K562 (cell line): ENCODE measurements around the gene FZD4. TPM values are rescaled to one million over a fixed set of nuclear protein-coding genes. Genes with fewer than 3 reads are reported as not detected.
A peak's percentile ranks its signal among the peaks of the same experiment; 100 is the strongest.

Experiments
- CHD1 ChIP-seq: fragments of 200-600 bp; sonication (generic); IDR thresholded peaks from one replicate; pipeline ENCODE4 v1.6.1; 2012; ENCODE audit warnings: mild to moderate bottlenecking, moderate library complexity, low read length, inconsistent platforms
- CSDE1 ChIP-seq, 2 experiments: fragments of 450-650 bp; IDR thresholded peaks; 2 replicates each; pipeline ENCODE4 v1.6.1; 2016; ENCODE audit warnings: mild to moderate bottlenecking in 1 of 2
- ELF4 ChIP-seq: fragments of 450-650 bp; formaldehyde crosslinking; IDR thresholded peaks from 2 replicates; pipeline ENCODE4 v1.4.0; 2022; ENCODE audit warnings: missing genetic modification characterization
- FOXA3 ChIP-seq, 2 experiments: fragments of 450-650 bp in 1 of 2; sonication (generic) in 1 of 2; formaldehyde crosslinking; IDR thresholded peaks in 1 of 2; conservative IDR thresholded peaks in 1 of 2; 2 replicates each; pipeline versions ENCODE4 v1.4.0 to v1.8.0; 2020 to 2022; ENCODE audit warnings: mild to moderate bottlenecking in 2 of 2, missing genetic modification reagents in 1 of 2
- HNRNPL ChIP-seq: fragments of 200-400 bp; formaldehyde crosslinking; IDR thresholded peaks from 2 replicates; pipeline ENCODE4 v1.6.1; 2017; ENCODE audit warnings: low read depth, mild to moderate bottlenecking, low read length
- JUND ChIP-seq, 2 experiments: IDR thresholded peaks; 2 replicates in 1 of 2; 3 replicates in 1 of 2; pipeline ENCODE4 v1.6.1; 2011; ENCODE audit warnings: borderline replicate concordance in 2 of 2, low read depth in 2 of 2, low read length in 2 of 2, improper control_type of control experiment in 1 of 2, missing biosample characterization in 1 of 2, missing genetic modification characterization in 1 of 2, missing genetic modification reagents in 1 of 2
- PCBP1 ChIP-seq: fragments of 200-400 bp; formaldehyde crosslinking; IDR thresholded peaks from 2 replicates; pipeline ENCODE4 v1.6.1; 2018; ENCODE audit warnings: mild to moderate bottlenecking, low read depth, low read length; ENCODE audit not compliant: poor library complexity, severe bottlenecking
- RNF2 ChIP-seq: sonication (generic); IDR thresholded peaks from 2 replicates; pipeline ENCODE4 v1.6.1; 2016
- ZBTB7A ChIP-seq: IDR thresholded peaks from 2 replicates; pipeline ENCODE4 v1.6.1; 2011; ENCODE audit warnings: low read depth, mild to moderate bottlenecking, low read length, moderate library complexity, borderline replicate concordance; ENCODE audit not compliant: control insufficient read depth
- polyA plus RNA-seq, 8 experiments: library from polyadenylated mRNA; depleted of rRNA in 4 of 8; stranded (reverse) in 5 of 8; unstranded in 3 of 8; fragments of >200 nt; fragmentation: Nextera tagmentation in 2 of 8; fragmentation: Illumina TruSeq in 1 of 8; extraction: Ambion mirVana in 2 of 8; extraction: Trizol in 1 of 8; gene quantifications; 2 replicates each; pipeline versions ENCODE4 v1.2.1 to v1.2.3, GENCODE V29; 2011 to 2014; ENCODE audit warnings: inconsistent platforms in 1 of 8, missing spikeins in 1 of 8
- total RNA-seq, 7 experiments: library from RNA; depleted of rRNA in 6 of 7; stranded (reverse); fragments of >200 nt in 6 of 7; fragmentation: Illumina TruSeq in 2 of 7; extraction: Trizol in 2 of 7; gene quantifications; 2 replicates each; pipeline versions ENCODE4 v1.2.1 to v1.2.3, GENCODE V29; 2011 to 2021; ENCODE audit warnings: low replicate concordance in 1 of 7
- TF ChIP-seq, protein P1 (sequence below): sonication (generic); formaldehyde crosslinking; IDR thresholded peaks from 2 replicates; pipeline ENCODE4 v1.8.0; 2023; ENCODE audit warnings: missing genetic modification reagents, mild to moderate bottlenecking, borderline replicate concordance
- TF ChIP-seq, protein P2 (sequence below), 2 experiments: fragments of 450-650 bp; IDR thresholded peaks; 2 replicates each; pipeline ENCODE4 v1.6.1; 2018; ENCODE audit warnings: mild to moderate bottlenecking in 2 of 2, low read depth in 1 of 2; ENCODE audit not compliant: partially characterized antibody in 2 of 2

FZD4 gene
- total and polyA plus RNA-seq, 9 of the 15 experiments (the other 6 are each of a cell fraction or from before 2014, with no cell fraction given), result 1.2 to 7.9 (median 5.8) TPM

DNA sequence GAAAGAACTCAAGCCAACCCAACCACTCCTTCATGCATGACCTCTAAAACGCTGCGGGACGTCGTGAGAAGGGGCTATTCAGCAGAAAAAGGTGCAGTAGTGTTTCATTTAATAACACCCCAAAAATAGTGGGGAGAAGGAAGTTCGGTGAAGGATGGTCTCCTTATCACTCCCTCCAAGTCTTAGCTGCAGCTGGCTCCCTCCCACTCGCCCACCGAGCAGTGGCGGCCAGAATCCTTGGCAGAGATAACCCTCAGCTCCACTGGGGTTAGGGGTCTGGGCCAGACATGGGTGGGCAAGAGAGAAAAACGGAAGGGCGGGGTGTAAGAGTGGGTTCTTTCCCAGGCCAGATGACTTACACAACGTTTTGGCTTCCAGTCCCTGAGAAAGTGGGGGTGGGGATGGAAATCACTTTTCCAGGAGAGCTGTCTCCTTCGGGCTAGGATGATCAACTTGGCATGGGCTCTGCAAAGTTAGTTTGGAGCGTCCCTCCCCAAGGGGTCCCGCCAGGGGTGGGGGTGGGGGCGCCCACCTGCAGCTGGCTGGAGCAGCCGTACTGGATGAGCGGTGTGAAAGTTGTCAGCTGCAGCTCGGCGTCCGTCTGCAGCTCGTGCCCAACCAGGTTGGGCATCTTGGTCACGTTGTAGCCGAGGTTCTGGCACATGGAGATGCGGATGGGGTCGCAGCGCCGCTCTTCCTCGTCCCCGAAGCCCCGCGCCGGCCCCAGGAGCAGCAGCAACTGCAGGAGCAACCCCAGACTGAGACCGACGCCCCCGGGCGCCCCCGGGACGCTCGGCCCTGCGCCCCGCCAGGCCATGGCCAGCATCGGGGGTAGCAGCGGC lies 705 bp downstream of the FZD4 start (continued):
- TF ChIP-seq, protein P1, sequence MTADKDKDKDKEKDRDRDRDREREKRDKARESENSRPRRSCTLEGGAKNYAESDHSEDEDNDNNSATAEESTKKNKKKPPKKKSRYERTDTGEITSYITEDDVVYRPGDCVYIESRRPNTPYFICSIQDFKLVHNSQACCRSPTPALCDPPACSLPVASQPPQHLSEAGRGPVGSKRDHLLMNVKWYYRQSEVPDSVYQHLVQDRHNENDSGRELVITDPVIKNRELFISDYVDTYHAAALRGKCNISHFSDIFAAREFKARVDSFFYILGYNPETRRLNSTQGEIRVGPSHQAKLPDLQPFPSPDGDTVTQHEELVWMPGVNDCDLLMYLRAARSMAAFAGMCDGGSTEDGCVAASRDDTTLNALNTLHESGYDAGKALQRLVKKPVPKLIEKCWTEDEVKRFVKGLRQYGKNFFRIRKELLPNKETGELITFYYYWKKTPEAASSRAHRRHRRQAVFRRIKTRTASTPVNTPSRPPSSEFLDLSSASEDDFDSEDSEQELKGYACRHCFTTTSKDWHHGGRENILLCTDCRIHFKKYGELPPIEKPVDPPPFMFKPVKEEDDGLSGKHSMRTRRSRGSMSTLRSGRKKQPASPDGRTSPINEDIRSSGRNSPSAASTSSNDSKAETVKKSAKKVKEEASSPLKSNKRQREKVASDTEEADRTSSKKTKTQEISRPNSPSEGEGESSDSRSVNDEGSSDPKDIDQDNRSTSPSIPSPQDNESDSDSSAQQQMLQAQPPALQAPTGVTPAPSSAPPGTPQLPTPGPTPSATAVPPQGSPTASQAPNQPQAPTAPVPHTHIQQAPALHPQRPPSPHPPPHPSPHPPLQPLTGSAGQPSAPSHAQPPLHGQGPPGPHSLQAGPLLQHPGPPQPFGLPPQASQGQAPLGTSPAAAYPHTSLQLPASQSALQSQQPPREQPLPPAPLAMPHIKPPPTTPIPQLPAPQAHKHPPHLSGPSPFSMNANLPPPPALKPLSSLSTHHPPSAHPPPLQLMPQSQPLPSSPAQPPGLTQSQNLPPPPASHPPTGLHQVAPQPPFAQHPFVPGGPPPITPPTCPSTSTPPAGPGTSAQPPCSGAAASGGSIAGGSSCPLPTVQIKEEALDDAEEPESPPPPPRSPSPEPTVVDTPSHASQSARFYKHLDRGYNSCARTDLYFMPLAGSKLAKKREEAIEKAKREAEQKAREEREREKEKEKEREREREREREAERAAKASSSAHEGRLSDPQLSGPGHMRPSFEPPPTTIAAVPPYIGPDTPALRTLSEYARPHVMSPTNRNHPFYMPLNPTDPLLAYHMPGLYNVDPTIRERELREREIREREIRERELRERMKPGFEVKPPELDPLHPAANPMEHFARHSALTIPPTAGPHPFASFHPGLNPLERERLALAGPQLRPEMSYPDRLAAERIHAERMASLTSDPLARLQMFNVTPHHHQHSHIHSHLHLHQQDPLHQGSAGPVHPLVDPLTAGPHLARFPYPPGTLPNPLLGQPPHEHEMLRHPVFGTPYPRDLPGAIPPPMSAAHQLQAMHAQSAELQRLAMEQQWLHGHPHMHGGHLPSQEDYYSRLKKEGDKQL (CRISPR knock-in tag), result no peak
- TF ChIP-seq ZBTB7A (peak; percentile 63; the same call in 1 of the 2 replicates), HNRNPL (no peak), RNF2 (0 out of 2 replicates have a peak, but pooled peaks have one; percentile 7), FOXA3 (CRISPR knock-in tag; conservative IDR thresholded peaks at IDR 0.05 in 1 of 2, IDR thresholded peaks at IDR 0.05 in 1 of 2) (no peak), JUND (IDR thresholded peaks at IDR 0.05; ENCODE audit: borderline replicate concordance, low read depth, low read length) (no peak), JUND (tag; IDR thresholded peaks at IDR 0.05; ENCODE audit: borderline replicate concordance, low read depth, low read length) (no peak), ELF4 (CRISPR knock-in tag) (no peak), PCBP1 (peak; percentile 74), CHD1 (peak; percentile 86), CSDE1 (IDR thresholded peaks at IDR 0.05) (no peak)
- TF ChIP-seq, protein P2, sequence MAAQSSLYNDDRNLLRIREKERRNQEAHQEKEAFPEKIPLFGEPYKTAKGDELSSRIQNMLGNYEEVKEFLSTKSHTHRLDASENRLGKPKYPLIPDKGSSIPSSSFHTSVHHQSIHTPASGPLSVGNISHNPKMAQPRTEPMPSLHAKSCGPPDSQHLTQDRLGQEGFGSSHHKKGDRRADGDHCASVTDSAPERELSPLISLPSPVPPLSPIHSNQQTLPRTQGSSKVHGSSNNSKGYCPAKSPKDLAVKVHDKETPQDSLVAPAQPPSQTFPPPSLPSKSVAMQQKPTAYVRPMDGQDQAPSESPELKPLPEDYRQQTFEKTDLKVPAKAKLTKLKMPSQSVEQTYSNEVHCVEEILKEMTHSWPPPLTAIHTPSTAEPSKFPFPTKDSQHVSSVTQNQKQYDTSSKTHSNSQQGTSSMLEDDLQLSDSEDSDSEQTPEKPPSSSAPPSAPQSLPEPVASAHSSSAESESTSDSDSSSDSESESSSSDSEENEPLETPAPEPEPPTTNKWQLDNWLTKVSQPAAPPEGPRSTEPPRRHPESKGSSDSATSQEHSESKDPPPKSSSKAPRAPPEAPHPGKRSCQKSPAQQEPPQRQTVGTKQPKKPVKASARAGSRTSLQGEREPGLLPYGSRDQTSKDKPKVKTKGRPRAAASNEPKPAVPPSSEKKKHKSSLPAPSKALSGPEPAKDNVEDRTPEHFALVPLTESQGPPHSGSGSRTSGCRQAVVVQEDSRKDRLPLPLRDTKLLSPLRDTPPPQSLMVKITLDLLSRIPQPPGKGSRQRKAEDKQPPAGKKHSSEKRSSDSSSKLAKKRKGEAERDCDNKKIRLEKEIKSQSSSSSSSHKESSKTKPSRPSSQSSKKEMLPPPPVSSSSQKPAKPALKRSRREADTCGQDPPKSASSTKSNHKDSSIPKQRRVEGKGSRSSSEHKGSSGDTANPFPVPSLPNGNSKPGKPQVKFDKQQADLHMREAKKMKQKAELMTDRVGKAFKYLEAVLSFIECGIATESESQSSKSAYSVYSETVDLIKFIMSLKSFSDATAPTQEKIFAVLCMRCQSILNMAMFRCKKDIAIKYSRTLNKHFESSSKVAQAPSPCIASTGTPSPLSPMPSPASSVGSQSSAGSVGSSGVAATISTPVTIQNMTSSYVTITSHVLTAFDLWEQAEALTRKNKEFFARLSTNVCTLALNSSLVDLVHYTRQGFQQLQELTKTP (IDR thresholded peaks at IDR 0.05; ENCODE audit: low read depth in 1 of 2, partially characterized antibody in 2 of 2), result no peak
- TF ChIP-seq, all 486 proteins: peak for 30
